BJ (cell line): ENCODE results near the gene PROM1. TPM values are rescaled to one million over a fixed set of nuclear protein-coding genes. Genes with fewer than 3 reads are reported as not detected.

Experiments
- CTCF ChIA-PET: fragments of 350-600 bp; formaldehyde crosslinking; extraction: SDS; loops from one replicate; lab custom pipeline; 2021; ENCODE audit warnings: antibody characterized with exemption, inconsistent platforms; lab: Yijun Ruan, JAX
- POLR2A ChIA-PET: fragments of 300-600 bp; sonication (Branson Sonifier 250); formaldehyde crosslinking; extraction: SDS; loops from one replicate; lab custom pipeline; 2021; ENCODE audit warnings: antibody characterized with exemption; lab: Charles Lee
- DNase-seq: peaks from one replicate; pipeline ENCODE4 v3.0.0-alpha.2; 2011; ENCODE audit warnings: low read depth
- H3K27me3 ChIP-seq: 2 replicates; pipeline ENCODE4 v1.6.0; 2011; ENCODE audit warnings: low read length; ENCODE audit not compliant: control insufficient read depth, insufficient read depth
- H3K36me3 ChIP-seq: 2 replicates; pipeline ENCODE4 v1.5.1; 2011; ENCODE audit warnings: low read length; ENCODE audit not compliant: control insufficient read depth, insufficient read depth
- H3K4me3 ChIP-seq: 2 replicates; pipeline ENCODE4 v1.5.1; 2011; ENCODE audit warnings: low read depth, mild to moderate bottlenecking, control low read depth, low read length
- polyA plus RNA-seq: library from polyadenylated mRNA; depleted of rRNA; stranded (reverse); fragments of >200 nt; gene quantifications from 2 replicates; pipeline ENCODE4 v1.2.3, GENCODE V29; 2011
- TF ChIP-seq, protein P1 (sequence below): IDR thresholded peaks from 2 replicates; pipeline ENCODE4 v1.5.1; 2011; ENCODE audit warnings: low read depth, mild to moderate bottlenecking, control low read depth, inconsistent platforms, low read length, moderate library complexity; ENCODE audit not compliant: insufficient read depth

PROM1 gene
- polyA plus RNA-seq, 1 experiment = not detected

GRCh38 chr4:16018061-16018676 lies 65.7 kb downstream of the PROM1 start:
- TF ChIP-seq, protein P1, sequence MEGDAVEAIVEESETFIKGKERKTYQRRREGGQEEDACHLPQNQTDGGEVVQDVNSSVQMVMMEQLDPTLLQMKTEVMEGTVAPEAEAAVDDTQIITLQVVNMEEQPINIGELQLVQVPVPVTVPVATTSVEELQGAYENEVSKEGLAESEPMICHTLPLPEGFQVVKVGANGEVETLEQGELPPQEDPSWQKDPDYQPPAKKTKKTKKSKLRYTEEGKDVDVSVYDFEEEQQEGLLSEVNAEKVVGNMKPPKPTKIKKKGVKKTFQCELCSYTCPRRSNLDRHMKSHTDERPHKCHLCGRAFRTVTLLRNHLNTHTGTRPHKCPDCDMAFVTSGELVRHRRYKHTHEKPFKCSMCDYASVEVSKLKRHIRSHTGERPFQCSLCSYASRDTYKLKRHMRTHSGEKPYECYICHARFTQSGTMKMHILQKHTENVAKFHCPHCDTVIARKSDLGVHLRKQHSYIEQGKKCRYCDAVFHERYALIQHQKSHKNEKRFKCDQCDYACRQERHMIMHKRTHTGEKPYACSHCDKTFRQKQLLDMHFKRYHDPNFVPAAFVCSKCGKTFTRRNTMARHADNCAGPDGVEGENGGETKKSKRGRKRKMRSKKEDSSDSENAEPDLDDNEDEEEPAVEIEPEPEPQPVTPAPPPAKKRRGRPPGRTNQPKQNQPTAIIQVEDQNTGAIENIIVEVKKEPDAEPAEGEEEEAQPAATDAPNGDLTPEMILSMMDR = no peak
- ChIA-PET POLR2A (no interaction called here), CTCF (interaction anchor here (1.3 kb wide), 1 partner anchor 17 kb away, joined by 4 read pairs; no protein-coding TSS in a partner anchor)
- Histone ChIP-seq H3K4me3 (no peak overlapping the region), H3K36me3 (no peaks in the 10 kb centered on the region), H3K27me3 (peaks cover 7% of the 10 kb centered on the region)
- DNase-seq = no peak

DNA sequence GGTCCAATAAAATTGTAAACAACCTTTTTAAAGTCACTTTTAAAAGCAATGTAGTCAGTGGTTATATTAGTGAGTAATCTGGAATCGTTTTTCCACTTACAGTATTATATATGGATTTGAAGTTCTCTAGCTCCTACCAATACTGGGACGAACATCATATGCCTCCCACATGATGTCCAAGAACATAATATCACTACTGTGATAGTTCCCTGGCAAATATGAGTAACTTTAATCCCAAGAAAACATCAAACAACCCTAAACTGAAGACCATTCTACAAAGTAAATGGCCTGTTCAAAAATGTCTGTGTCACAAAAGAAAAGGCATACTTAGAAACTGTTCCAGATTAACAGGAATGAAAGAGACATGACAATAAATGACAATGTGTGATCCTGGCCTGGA lies 67.3 kb downstream of the PROM1 start:
- ChIA-PET POLR2A (no interaction called here), CTCF (interaction anchor here (0.8 to 1.1 kb wide), 2 partner anchors 10 to 11 kb away, joined by 4 read pairs; no protein-coding TSS in a partner anchor)
- TF ChIP-seq, protein P1 = no peak
- Histone ChIP-seq H3K4me3 (no peak overlapping the region), H3K27me3 (peaks cover 7% of the 10 kb centered on the region), H3K36me3 (no peaks in the 10 kb centered on the region)
- no peak for DNase-seq

GRCh38 chr4:16011173-16011572 lies 72.7 kb downstream of the PROM1 start:
- Histone ChIP-seq H3K36me3 (no peaks in the 10 kb centered on the region), H3K27me3 (peaks cover 3% of the 10 kb centered on the region), H3K4me3 (no peak overlapping the region)
- POLR2A ChIA-PET = no interaction called here
- TF ChIP-seq, protein P1 = no peak
- CTCF ChIA-PET = interaction anchor here (1.2 kb wide), 1 partner anchor 55 kb away, joined by 3 read pairs; no protein-coding TSS in a partner anchor
- no peak for DNase-seq

DNA sequence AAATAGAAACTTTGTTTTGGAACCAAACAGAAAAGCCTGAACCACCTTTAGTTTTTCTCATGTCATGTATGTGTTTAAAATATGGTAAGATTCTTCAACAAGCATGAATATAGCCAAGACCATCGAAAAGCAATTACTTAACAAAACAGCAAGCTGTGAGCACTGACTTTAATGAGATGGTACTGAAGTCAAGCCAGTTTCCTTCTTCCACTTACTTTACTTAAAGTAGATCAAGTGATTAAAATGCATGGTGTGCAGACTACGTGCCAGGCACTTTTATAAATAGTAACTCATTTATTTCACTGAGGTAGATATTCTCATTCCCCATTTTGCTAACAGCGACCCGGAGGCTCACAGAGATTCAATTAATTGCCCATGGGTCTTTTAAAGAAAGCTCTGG lies 74.7 kb downstream of the PROM1 start:
- peaks cover 3% of the 10 kb centered on the region for H3K27me3 ChIP-seq
- DNase-seq = no peak
- H3K4me3 ChIP-seq = no peak overlapping the region
- ChIA-PET CTCF (interaction anchor here (1.8 to 4.5 kb wide), 2 partner anchors 8 to 127 kb away, joined by 7 to 25 read pairs; no protein-coding TSS in a partner anchor), POLR2A (no interaction called here)
- TF ChIP-seq, protein P1 = no peak
- H3K36me3 ChIP-seq = no peaks in the 10 kb centered on the region

DNA sequence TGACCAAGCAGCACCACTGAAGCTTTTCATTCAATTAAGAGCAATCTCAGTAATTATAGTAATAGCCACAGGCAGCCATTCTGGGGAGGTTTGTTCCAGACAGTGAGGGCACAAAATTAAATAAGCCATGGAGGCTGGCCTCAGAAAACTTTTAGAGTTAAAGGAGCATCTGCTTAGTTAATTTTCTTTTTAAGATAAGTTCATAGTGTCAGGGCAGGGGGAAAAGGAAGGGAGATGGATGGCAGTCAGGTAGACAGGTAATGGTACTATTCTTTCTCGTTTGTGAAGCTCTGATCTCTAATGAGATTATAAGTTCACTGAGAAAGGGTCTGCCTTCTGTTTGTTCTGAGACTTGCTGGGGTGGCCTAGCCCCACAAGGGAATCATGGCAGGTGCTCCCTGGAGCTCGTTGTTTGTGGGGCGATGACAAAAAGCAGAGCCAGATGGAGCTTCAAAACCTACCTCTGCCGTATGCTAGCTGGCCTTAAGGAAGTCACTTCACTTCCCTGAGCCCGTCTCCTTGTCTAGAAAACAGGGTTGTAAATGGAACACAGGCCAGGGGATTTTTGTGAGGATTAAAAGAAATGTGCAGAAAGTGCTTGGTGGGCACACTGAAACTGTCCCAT lies 76.2 kb downstream of the PROM1 start:
- Histone ChIP-seq H3K4me3 (no peak overlapping the region), H3K36me3 (no peaks in the 10 kb centered on the region), H3K27me3 (peaks cover 2% of the 10 kb centered on the region)
- DNase-seq = no peak
- CTCF ChIA-PET = interaction anchor here (4.5 kb wide), 1 partner anchor 125 kb away, joined by 25 read pairs; no protein-coding TSS in a partner anchor
- POLR2A ChIA-PET = no interaction called here
- TF ChIP-seq, protein P1 = no peak
